ENCODE results near the gene TSPO. TPM values are rescaled to one million over a fixed set of nuclear protein-coding genes. Genes with fewer than 3 reads are reported as not detected.
A peak's percentile ranks its signal among the peaks of the same experiment; 100 is the strongest.

The TSPO gene
- total RNA-seq, 1 donor from 2014 or later = 130 TPM

GRCh38 chr22:43179146-43179910 is 28.0 kb downstream of the TSPO start:
- DNase-seq (ENCODE audit: low spot score) = no peak

- no peak for DNase-seq (ENCODE audit: low spot score)
Observed at GRCh38 chr22:43179911-43180195, 28.5 kb downstream of the TSPO start.

GRCh38 chr22:43180670-43181069 is 29.3 kb downstream of the TSPO start:
- DNase-seq (ENCODE audit: low spot score) = no peak

- no peak for DNase-seq (ENCODE audit: low spot score)
Observed at GRCh38 chr22:43181321-43182076, 30.1 kb downstream of the TSPO start.

GRCh38 chr22:43182118-43182517 is 30.8 kb downstream of the TSPO start:
- no peak for DNase-seq (ENCODE audit: low spot score)

- no peak for DNase-seq (ENCODE audit: low spot score)
Observed at GRCh38 chr22:43182726-43183125, 31.4 kb downstream of the TSPO start.

- no peak for DNase-seq (ENCODE audit: low spot score)
Observed at GRCh38 chr22:43183496-43184277, 32.3 kb downstream of the TSPO start.

- no peak for DNase-seq (ENCODE audit: low spot score)
Observed at GRCh38 chr22:43185860-43186261, 34.5 kb downstream of the TSPO start.

GRCh38 chr22:43186272-43187170 is 35.2 kb downstream of the TSPO start, which contains the start of gene TTLL12:
Gene TTLL12, minus strand, starts transcription at chr22:43187134. Its CDS starts 65 bp downstream, at chr22:43187069.
- DNase-seq (ENCODE audit: low spot score) = no peak

GRCh38 chr22:43187171-43188099 is 36.1 kb downstream of the TSPO start:
- DNase-seq (ENCODE audit: low spot score) = peak; percentile 97

- DNase-seq (ENCODE audit: low spot score) = no peak
Observed at GRCh38 chr22:43188829-43189545, 37.6 kb downstream of the TSPO start.

GRCh38 chr22:43191831-43192230 is 40.5 kb downstream of the TSPO start:
- no peak for DNase-seq (ENCODE audit: low spot score)

GRCh38 chr22:43197271-43197941 is 46.0 kb downstream of the TSPO start:
- DNase-seq (ENCODE audit: low spot score) = no peak

- no peak for DNase-seq (ENCODE audit: low spot score)
Observed at GRCh38 chr22:43198126-43198525, 46.8 kb downstream of the TSPO start.

- DNase-seq (ENCODE audit: low spot score) = no peak
Observed at GRCh38 chr22:43198936-43199335, 47.6 kb downstream of the TSPO start.

GRCh38 chr22:43199541-43199940 is 48.2 kb downstream of the TSPO start:
- no peak for DNase-seq (ENCODE audit: low spot score)

- DNase-seq (ENCODE audit: low spot score) = no peak
Observed at GRCh38 chr22:43200031-43200430, 48.7 kb downstream of the TSPO start.

GRCh38 chr22:43200555-43200954 is 49.2 kb downstream of the TSPO start:
- no peak for DNase-seq (ENCODE audit: low spot score)
